ENCODE data around the gene TMEM72.

Gene TMEM72

DNA sequence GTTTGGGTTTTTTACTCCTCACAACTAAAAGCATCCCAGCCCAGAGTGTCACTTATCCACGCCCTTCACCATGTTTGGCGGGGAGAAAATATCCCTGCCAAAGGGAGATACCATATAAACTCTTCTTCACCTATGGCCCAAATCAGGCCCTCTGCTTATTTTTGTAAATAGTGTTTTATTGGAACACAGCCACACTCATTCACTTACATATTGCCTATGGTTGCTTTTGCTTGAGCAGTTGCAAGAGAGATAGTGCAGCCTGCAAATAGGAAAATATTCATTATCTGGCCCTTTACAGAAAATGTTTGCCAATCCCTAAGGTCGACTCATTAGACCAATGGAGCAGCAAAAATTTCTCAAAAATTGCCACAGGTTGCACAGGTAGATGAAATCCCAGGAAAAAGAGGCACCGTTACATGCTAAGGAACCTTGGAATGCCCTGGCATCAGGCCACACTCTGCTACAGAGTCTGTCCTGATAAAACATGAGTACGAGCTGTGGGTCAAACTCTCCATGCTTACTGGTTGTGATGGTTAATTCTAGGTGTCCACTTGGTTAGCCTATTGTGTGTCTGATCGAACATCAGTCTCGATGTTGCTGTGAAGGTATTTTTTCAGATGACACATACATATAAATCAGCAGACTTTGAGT lies 40.6 kb downstream of the TMEM72 start:
- no peak for DNase-seq (ENCODE audit: low read depth in 2 of 3, low spot score in 1 of 3)

- no peak for DNase-seq (ENCODE audit: low read depth in 2 of 3, low spot score in 1 of 3)
These were observed 41.7 kb downstream of the TMEM72 start for GRCh38 chr10:44952779-44953231.

GRCh38 chr10:44954042-44954441 lies 42.9 kb downstream of the TMEM72 start:
- DNase-seq (ENCODE audit: low read depth in 2 of 3, low spot score in 1 of 3), result no peak

DNA sequence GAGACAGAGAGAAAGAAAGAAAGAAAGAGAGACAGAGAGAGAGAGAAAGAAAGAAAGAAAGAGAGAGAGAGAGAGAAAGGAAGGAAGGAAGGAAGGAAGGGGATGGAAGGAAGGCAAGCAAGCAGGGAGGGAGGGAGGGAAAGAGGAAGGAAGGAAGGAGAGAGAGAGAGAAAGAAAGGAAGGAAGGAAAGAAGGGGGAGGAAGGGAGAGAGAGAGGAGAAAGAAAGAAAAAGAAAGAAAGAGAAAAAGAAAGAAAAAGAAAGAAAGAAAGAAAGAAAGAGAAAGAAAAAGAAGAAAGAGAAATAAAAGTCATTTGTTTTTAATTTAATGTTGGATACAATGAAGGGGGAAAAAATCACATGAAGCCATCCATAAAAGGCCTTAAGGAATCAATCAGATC lies 43.8 kb downstream of the TMEM72 start:
- DNase-seq (ENCODE audit: low read depth in 2 of 3, low spot score in 1 of 3), result no peak

- no peak for DNase-seq (ENCODE audit: low read depth in 2 of 3, low spot score in 1 of 3)
These were observed 44.4 kb downstream of the TMEM72 start for GRCh38 chr10:44955413-44956070.

DNA sequence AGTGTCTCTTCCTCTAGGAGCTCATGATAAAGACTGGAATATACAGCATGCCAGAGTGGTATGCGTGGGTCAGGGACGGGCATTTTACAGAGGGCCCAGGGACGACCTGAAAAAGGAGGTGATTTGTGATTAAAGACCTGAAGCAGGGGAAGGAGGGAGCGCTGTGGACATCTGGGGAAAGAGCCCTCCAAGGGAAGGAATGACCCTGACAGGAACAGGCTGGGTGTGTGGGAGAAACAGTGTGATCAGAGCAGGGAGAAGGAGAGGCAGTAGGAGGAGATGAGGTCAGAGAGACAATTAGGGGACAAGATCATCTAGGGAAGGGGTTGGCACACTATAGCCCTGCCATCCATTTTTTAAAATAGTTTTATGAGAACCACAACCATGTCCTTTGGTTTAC lies 45.1 kb downstream of the TMEM72 start:
- no peak for DNase-seq (ENCODE audit: low read depth in 2 of 3, low spot score in 1 of 3)

- DNase-seq (ENCODE audit: low read depth in 2 of 3, low spot score in 1 of 3), result no peak
These were observed 45.9 kb downstream of the TMEM72 start for GRCh38 chr10:44956717-44957706.

DNA sequence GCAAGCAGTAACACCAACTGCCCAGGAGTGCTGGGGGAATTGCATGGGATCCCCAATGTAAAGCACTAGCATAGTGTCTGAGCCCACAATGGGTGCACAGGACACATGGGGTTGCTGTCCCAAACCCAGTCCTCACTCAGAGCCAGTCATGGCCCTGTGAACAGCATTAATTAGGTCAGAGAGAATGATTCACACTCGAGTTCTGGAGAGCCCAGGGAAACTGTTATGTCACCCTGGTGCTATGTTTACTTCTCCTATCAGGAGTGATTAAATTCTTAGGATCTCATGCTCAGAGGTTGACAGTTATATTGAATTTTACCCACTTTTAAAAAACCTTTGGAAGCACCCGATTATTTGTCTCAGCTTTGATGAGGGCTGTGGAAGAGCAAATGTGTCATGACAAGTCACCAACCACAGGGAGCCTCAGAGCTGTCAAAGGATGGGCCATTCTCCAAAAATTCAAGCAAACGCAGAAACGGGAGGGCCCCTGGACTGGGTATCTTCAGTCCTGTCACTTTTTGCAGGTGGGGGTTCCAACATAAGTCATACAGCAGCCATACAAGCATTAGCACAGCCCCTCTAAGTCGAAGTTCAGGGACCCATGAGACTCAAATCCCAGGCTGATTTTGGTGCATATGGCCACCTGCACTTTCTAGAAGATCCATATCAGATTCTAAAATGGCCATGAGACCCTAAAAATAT lies 47.2 kb downstream of the TMEM72 start:
- no peak for DNase-seq (ENCODE audit: low read depth in 2 of 3, low spot score in 1 of 3)

GRCh38 chr10:44958898-44959246 lies 47.7 kb downstream of the TMEM72 start:
- DNase-seq (ENCODE audit: low read depth in 2 of 3, low spot score in 1 of 3), result no peak

DNA sequence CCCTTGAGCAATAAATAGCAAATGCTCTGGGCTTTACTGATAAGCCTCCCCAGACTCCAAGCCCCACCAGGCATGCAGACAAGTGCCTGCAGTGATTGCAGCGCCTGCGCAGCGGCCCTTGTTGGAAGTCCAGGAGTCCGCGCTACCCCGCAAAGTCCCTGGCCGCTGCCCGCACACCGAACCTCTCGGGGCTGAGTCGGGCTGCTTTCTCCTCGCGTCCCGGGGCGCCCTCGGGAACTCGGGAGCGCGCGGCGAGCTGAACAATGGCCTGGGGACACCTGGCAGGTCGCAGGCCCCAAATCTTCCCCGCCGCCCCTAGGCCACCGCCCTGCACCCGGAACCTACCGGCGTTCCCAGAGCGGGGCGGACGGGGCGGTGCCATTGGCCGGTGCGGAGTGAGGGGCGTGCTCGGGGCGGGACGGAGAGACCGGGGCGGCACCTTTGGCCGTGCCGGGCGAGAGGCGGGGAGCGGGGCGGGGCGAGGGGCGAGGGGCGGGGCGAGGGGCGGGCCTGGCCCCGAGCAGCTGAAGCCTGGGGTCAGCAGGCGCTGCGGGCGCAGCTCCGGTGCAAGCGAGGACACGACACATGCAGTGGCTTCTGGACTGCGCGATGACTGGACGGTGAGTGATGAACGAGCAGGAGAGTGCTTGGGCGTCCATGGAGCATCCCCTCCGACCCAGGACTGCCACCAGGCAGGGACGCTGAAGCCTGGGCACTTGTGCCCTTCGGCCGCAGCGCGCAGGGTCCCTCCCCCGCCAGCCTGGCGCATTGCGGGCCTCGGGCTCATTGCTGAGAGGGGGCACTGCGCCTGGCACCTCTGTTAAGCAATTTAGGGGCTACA lies 48.3 kb downstream of the TMEM72 start, which contains the start of gene RASSF4:
RASSF4 (plus strand) TSS at position 556 of the 841 bp plus-strand sequence. CDS start 10,401 bp downstream, outside the sequence.
- peak; percentile 85 to 90 (median 89) for DNase-seq (ENCODE audit: low read depth in 2 of 3, low spot score in 1 of 3)

DNA sequence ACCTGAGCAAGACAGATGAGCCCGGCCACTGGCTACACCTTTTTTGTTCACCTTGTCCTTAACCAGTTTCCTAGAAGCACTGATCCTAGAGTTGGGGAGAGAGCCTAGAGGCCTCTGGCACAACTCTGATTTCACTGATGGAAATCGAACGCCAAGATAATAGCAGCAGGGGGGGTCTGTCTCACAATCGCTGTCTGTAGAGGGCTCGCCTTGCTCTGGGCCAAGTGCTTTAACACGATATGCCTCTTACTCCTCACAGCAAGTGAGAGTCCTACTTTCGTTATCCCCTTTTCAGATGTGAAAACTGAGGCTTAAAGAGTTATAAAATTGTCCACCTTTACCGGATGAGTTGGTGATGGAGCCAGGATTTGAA lies 48.9 kb downstream of the TMEM72 start:
- DNase-seq (ENCODE audit: low read depth in 2 of 3, low spot score in 1 of 3), result no peak

- no peak for DNase-seq (ENCODE audit: low read depth in 2 of 3, low spot score in 1 of 3)
These were observed 49.5 kb downstream of the TMEM72 start for GRCh38 chr10:44960482-44961229.

DNA sequence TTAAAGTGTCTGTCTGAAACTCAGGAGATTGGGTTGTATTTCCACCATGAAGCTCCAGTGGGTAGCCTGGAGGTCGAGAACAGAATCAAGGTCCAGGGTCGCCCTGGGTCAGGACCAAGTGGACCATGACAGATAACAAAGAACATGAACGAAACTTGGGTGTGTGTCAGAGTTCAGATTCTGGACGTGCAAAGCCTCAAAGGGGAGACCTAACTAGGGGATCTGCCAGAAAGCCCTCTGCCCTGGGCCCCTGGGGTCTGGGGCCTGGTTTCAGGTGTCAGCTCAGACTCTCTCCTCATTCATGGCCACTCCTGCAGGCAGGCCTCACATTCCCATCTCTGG lies 50.1 kb downstream of the TMEM72 start:
- DNase-seq (ENCODE audit: low read depth in 2 of 3, low spot score in 1 of 3), result no peak

DNA sequence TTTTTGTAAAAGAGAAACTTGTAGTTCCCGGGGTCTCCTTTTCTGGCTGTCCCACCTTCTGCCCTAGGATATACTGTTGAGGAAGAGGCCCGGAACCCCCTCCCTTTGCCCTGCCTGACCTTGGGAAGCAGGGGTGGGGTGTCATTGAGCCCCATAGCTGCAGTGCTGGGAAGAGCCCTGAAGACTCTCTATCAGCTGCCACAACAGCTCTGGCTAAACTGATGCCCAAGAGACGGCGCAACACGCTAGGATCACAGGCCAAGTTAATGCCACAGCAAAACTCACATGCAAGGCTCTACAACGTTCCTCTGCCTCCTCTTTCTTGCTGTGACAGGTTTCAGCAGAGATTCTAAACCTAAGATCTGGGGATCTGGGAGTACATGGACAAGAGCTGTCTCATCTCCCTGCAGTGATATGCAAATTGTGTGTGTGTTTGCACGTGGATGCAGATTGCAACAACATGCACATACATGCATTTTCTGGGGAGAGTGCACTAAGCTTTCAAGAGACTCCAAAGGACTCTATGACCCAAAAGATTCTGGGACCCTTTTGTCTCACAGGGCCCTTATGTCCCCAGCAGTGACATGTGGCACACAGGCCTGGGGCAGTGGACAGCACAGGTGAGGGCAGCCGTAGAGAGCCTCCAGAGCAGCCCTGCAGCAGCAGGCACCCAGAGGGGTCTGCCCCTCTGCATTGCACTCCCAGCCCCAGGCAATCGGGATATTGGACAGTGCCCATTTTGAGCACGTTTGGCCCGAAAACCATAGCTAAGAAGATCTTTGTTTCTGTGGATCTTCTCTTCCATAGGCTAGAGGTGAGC lies 51.0 kb downstream of the TMEM72 start:
- no peak for DNase-seq (ENCODE audit: low read depth in 2 of 3, low spot score in 1 of 3)

GRCh38 chr10:44962870-44963738 lies 52.0 kb downstream of the TMEM72 start:
- no peak for DNase-seq (ENCODE audit: low read depth in 2 of 3, low spot score in 1 of 3)

DNA sequence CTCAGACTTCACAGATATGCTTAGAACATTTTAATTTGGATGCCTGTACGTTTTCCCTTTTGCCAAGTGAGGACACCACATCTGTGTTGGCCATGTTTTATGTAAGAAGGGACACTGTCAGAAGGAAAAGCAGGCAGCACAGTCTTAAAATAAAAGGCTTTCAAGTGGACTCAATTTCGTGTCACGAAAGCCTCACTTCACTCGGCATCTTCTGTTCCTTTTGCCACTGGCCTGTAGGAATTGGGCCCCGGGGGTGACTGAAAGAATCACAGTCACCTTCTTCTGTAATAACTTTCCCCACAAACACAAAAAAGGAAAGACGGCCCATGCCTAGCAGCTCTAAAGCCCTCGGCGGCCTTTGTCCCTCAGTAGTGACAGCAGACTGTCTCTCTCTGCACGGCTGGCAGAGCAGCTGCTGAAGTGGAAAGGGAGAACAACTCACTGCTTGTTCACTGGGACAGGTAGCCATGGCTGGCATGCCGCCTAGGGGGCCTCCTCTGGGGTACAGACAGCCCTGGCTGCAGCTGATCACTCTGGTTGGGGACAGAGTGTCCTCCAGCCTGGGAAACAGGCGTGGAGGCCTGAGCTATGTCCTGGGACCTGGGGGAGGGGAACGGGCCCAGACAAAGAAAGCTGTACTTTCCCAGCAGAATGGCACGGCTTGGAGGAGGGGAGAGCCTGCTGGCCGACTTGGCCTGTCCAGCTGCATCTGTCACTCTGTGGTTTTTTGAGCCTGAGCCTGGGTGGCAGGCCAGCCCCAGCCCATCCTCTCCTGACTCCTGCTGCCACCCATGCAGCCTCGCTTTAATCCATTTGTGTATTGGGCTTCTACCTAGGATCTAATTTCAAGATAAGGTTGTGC lies 52.9 kb downstream of the TMEM72 start:
- no peak for DNase-seq (ENCODE audit: low read depth in 2 of 3, low spot score in 1 of 3)

DNA sequence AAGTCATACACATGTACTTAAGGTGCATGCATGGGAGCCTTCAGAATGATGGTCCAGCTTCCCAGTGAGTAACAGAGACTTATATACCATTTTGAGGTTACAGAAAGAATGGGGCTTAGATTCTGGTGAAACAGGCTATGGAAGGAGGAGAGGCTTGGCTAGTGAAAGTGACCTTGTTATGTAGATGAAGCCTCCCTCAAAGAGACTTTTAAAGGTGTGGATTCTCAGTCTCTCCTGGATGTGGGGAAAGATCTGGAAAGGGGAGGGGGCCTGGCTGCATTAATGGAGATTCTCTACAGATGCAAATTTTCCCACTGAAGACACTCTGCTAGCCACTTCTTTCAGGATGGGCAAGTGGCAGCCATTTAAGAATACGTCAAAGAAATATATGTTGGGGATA lies 54.0 kb downstream of the TMEM72 start:
- no peak for DNase-seq (ENCODE audit: low read depth in 2 of 3, low spot score in 1 of 3)

All from stimulated activated CD4-positive, alpha-beta T cell treated with anti-CD3 and anti-CD28 coated beads, Interleukin-12 subunit alpha, Interleukin-12 subunit beta, amount 100 ng/mL, for 48 hours (primary cell).